ENCODE data around the gene ADAMTS8. TPM values are rescaled to one million over a fixed set of nuclear protein-coding genes. Genes with fewer than 3 reads are reported as not detected.

Gene ADAMTS8
- total and polyA plus RNA-seq, 4 donors: 0.02 to 0.08 (median 0.07) TPM; not detected in 1

GRCh38 chr11:130465263-130465662, 36.9 kb upstream of the ADAMTS8 start:
- Histone ChIP-seq H3K36me3 (ENCODE audit: control insufficient read depth in 4 of 4, insufficient read depth in 3 of 4, low read depth in 1 of 4, low read length in 3 of 4) (no peaks in the 10 kb centered on the region), H3K4me1 (ENCODE audit: control insufficient read depth in 4 of 4, insufficient read depth in 4 of 4, low read length in 3 of 4) (no peaks in the 10 kb centered on the region), H3K27me3 (ENCODE audit: control insufficient read depth in 4 of 4, insufficient read depth in 4 of 4, low read length in 3 of 4) (peaks cover 0 to 2% (median 0%) of the 10 kb centered on the region in 4 donors), H3K4me3 (ENCODE audit: low read depth in 1 of 3, low read length in 3 of 3) (no peak overlapping the region), H3K9me3 (ENCODE audit: control insufficient read depth in 4 of 4, low read length in 3 of 4) (no peaks in the 10 kb centered on the region), H3K27ac (ENCODE audit: low read depth in 1 of 2, low read length in 2 of 2) (no peak overlapping the region), H3K9ac (ENCODE audit: low read depth in 1 of 2, low read length in 2 of 2) (no peak overlapping the region)
- DNase-seq (ENCODE audit: low spot score): no peak
- no peak for TF ChIP-seq TAF1 (conservative IDR thresholded peaks at IDR 0.05)
- TF ChIP-seq MAX (IDR thresholded peaks at IDR 0.05): no peak
- no peak for TF ChIP-seq JUND (IDR thresholded peaks at IDR 0.05)
- WGBS: 90% methylated on average over 5 of the region's 5 CpGs

- Histone ChIP-seq H3K4me3 (ENCODE audit: low read depth in 1 of 3, low read length in 3 of 3) (no peak overlapping the region), H3K36me3 (ENCODE audit: control insufficient read depth in 4 of 4, insufficient read depth in 3 of 4, low read depth in 1 of 4, low read length in 3 of 4) (no peaks in the 10 kb centered on the region), H3K4me1 (ENCODE audit: control insufficient read depth in 4 of 4, insufficient read depth in 4 of 4, low read length in 3 of 4) (no peaks in the 10 kb centered on the region), H3K27ac (ENCODE audit: low read depth in 1 of 2, low read length in 2 of 2) (no peak overlapping the region), H3K27me3 (ENCODE audit: control insufficient read depth in 4 of 4, insufficient read depth in 4 of 4, low read length in 3 of 4) (peaks cover 0 to 2% (median 0%) of the 10 kb centered on the region in 4 donors), H3K9me3 (ENCODE audit: control insufficient read depth in 4 of 4, low read length in 3 of 4) (no peaks in the 10 kb centered on the region), H3K9ac (ENCODE audit: low read depth in 1 of 2, low read length in 2 of 2) (no peak overlapping the region)
- TF ChIP-seq SP1 (IDR thresholded peaks at IDR 0.05) (no peak), YY1 (IDR thresholded peaks at IDR 0.05) (no peak), MAX (IDR thresholded peaks at IDR 0.05) (no peak), RAD21 (IDR thresholded peaks at IDR 0.05) (no peak), EGR1 (IDR thresholded peaks at IDR 0.05; ENCODE audit: low read depth in 2 of 2) (no peak), JUND (IDR thresholded peaks at IDR 0.05) (no peak), RXRA (IDR thresholded peaks at IDR 0.05) (no peak), TAF1 (conservative IDR thresholded peaks at IDR 0.05) (no peak), HNF4G (IDR thresholded peaks at IDR 0.05) (no peak), GABPA (IDR thresholded peaks at IDR 0.05 in 1 of 2, conservative IDR thresholded peaks at IDR 0.05 in 1 of 2) (no peak), FOXA2 (IDR thresholded peaks at IDR 0.05) (no peak), NR2F2 (IDR thresholded peaks at IDR 0.05) (no peak), FOXA1 (IDR thresholded peaks at IDR 0.05) (no peak), REST (IDR thresholded peaks at IDR 0.05) (no peak), HNF4A (conservative IDR thresholded peaks at IDR 0.05) (no peak), CTCF (IDR thresholded peaks at IDR 0.05; ENCODE audit: low read depth, low read length, missing input control) (no peak)
- TF ChIP-seq, protein P1, sequence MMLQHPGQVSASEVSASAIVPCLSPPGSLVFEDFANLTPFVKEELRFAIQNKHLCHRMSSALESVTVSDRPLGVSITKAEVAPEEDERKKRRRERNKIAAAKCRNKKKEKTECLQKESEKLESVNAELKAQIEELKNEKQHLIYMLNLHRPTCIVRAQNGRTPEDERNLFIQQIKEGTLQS (IDR thresholded peaks at IDR 0.05): no peak
- TF ChIP-seq, protein P2, sequence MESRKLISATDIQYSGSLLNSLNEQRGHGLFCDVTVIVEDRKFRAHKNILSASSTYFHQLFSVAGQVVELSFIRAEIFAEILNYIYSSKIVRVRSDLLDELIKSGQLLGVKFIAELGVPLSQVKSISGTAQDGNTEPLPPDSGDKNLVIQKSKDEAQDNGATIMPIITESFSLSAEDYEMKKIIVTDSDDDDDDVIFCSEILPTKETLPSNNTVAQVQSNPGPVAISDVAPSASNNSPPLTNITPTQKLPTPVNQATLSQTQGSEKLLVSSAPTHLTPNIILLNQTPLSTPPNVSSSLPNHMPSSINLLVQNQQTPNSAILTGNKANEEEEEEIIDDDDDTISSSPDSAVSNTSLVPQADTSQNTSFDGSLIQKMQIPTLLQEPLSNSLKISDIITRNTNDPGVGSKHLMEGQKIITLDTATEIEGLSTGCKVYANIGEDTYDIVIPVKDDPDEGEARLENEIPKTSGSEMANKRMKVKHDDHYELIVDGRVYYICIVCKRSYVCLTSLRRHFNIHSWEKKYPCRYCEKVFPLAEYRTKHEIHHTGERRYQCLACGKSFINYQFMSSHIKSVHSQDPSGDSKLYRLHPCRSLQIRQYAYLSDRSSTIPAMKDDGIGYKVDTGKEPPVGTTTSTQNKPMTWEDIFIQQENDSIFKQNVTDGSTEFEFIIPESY (IDR thresholded peaks at IDR 0.05): no peak
- DNase-seq (ENCODE audit: low spot score): no peak
These were observed 35.9 kb upstream of the ADAMTS8 start for GRCh38 chr11:130464291-130464812.

Measured in liver (tissue), 9 donors.